ENCODE measurements around the gene MUC5AC.
"Not testable (repeated sequence)": the region's sequence is repeated elsewhere in the genome, so short reads cannot be mapped to it uniquely, and the experiment has no call there.

The MUC5AC gene

DNA sequence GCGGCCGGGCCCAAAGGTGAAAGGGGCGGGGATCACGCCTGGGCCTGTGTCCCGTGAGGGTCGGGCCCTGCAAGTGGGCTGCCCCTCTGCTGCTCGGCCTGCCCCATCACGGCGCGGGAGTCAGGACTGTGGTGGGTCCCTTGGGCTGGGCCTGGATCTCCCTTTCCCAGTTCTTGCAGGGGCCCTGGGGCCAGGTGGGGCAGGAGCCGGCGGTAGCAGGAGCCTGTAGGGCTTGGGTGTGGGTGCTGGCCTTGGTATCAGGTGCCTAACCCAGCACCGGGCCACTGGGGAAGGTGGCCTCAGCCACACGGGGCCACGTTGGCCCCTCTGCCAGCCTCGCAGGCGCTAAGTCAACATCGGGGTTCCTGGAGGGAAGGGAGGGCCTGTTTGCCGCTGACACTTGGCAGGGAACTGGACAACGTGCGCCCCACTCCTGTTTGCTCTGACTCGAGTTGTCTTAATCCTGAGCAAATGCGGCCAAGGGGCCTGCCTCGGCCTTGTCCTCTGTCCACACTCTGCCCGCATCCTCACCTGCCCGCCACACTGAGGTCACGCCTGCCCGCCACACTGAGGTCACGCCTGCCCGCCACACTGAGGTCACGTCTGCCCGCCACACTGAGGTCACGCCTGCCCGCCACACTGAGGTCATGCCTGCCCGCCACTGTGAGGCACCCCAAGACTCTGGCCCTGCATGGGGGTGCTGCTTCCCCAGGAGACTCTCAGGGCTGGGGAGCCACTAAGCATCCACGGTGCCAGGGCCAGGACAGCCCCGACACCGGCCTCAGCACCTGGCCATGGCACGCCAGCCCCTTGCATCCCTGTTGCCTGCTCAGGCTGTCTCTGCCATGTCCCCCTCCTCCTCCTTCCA, 50.9 kb downstream of the MUC5AC start:
- no peak overlapping the region for H3K4me3 ChIP-seq (ENCODE audit: low read depth, low read length)
- TF ChIP-seq, protein P1, sequence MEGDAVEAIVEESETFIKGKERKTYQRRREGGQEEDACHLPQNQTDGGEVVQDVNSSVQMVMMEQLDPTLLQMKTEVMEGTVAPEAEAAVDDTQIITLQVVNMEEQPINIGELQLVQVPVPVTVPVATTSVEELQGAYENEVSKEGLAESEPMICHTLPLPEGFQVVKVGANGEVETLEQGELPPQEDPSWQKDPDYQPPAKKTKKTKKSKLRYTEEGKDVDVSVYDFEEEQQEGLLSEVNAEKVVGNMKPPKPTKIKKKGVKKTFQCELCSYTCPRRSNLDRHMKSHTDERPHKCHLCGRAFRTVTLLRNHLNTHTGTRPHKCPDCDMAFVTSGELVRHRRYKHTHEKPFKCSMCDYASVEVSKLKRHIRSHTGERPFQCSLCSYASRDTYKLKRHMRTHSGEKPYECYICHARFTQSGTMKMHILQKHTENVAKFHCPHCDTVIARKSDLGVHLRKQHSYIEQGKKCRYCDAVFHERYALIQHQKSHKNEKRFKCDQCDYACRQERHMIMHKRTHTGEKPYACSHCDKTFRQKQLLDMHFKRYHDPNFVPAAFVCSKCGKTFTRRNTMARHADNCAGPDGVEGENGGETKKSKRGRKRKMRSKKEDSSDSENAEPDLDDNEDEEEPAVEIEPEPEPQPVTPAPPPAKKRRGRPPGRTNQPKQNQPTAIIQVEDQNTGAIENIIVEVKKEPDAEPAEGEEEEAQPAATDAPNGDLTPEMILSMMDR (IDR thresholded peaks at IDR 0.05; ENCODE audit: low read depth, low read length, missing control alignments): no peak
- DNase-seq (ENCODE audit: low read depth): no peak
- in situ Hi-C loops (cut with HindIII; ENCODE audit: low sequenced_read_pairs): no loop called here

DNA sequence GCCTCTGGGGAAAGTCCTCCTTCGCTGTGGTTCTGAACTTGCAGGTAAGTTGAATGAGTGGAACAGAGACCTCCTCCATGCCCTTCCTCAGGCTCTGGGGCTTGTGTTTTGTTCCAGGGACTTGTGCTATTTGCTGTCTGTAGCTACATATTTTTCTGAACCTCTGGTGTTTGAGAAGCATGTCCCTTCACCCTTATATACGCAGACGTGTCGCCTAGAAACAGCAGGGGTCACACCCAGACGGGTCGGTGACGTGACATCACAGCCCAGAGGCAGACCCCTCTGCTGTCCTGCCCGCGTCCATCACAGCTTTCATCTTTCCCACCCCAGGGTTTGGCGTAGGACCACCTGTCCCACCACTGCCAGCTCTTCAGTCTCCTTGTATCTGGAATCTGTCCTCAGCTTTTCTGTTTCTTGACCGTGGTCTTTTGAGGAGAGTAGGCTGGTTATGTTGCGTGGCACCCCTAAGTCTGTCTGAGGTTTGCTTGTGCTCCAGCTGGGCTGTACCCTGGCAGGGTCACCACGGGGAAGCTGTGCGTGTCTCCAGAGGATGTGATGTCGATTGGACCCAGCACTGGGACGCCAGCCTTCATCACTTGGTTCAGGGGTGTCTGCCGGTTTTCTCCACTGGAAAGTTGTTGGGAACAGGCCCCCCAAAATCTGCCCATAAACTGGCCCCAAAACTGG, 51.8 kb downstream of the MUC5AC start:
- no peak overlapping the region for H3K4me3 ChIP-seq (ENCODE audit: low read depth, low read length)
- TF ChIP-seq, protein P1 (IDR thresholded peaks at IDR 0.05; ENCODE audit: low read depth, low read length, missing control alignments): no peak
- no peak for DNase-seq (ENCODE audit: low read depth)
- in situ Hi-C loops (cut with HindIII; ENCODE audit: low sequenced_read_pairs): no loop called here

DNA sequence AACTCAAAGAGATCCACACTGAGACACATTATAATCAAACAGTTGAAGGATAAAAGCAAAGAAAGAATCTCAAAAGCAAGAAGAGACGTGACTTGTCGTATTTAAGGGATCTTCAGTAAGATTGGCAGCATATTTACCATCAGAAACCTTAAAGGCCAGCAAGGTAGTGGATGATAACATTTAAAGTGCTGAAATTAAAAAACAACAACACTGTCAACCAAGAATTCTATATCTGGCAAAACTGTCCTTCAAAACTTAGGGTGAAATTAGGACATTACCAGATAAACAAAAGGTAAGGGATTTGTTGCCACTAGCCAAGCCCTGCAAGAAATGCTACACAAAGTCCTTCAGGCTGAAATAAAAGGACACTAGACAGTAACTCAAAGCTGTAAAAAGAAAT, 54.1 kb downstream of the MUC5AC start:
- TF ChIP-seq, protein P1 (IDR thresholded peaks at IDR 0.05; ENCODE audit: low read depth, low read length, missing control alignments): no peak
- no peak overlapping the region for H3K4me3 ChIP-seq (ENCODE audit: low read depth, low read length)
- in situ Hi-C loops (cut with HindIII; ENCODE audit: low sequenced_read_pairs): no loop called here
- DNase-seq (ENCODE audit: low read depth): no peak

GRCh38 chr11:1215826-1216225, 58.1 kb downstream of the MUC5AC start:
- in situ Hi-C loops (cut with HindIII; ENCODE audit: low sequenced_read_pairs); DNase-seq (ENCODE audit: low read depth); H3K4me3 ChIP-seq (ENCODE audit: low read depth, low read length): not testable (repeated sequence)

GRCh38 chr11:1217151-1217550, 59.4 kb downstream of the MUC5AC start:
- DNase-seq (ENCODE audit: low read depth): no peak
- no peak overlapping the region for H3K4me3 ChIP-seq (ENCODE audit: low read depth, low read length)
- TF ChIP-seq, protein P1 (IDR thresholded peaks at IDR 0.05; ENCODE audit: low read depth, low read length, missing control alignments): no peak
- in situ Hi-C loops (cut with HindIII; ENCODE audit: low sequenced_read_pairs): no loop called here

GRCh38 chr11:1218256-1218787, 60.6 kb downstream of the MUC5AC start:
- TF ChIP-seq, protein P1 (IDR thresholded peaks at IDR 0.05; ENCODE audit: low read depth, low read length, missing control alignments): no peak
- in situ Hi-C loops (cut with HindIII; ENCODE audit: low sequenced_read_pairs): no loop called here
- no peak overlapping the region for H3K4me3 ChIP-seq (ENCODE audit: low read depth, low read length)
- no peak for DNase-seq (ENCODE audit: low read depth)
